Loucy (cell line): ENCODE measurements around the gene PUSL1.

Experiments used
- CTCF ChIP-seq: fragments of 200-600 bp; sonication (generic); conservative IDR thresholded peaks from 2 replicates; pipeline ENCODE4 v1.5.1; 2014; ENCODE audit warnings: mild to moderate bottlenecking, antibody characterized with exemption, low read length
- EZH2phosphoT487 ChIP-seq: fragments of 200-600 bp; IDR thresholded peaks from 2 replicates; pipeline ENCODE4 v1.6.1; 2018; ENCODE audit warnings: antibody characterized with exemption, mild to moderate bottlenecking, moderate library complexity, borderline replicate concordance

- no peak for TF ChIP-seq CTCF
- TF ChIP-seq EZH2phosphoT487: no peak
Measured at GRCh38 chr1:1345860-1346500, 37.6 kb downstream of the PUSL1 start.
